ENCODE results near the gene C14orf119. TPM values are rescaled to one million over a fixed set of nuclear protein-coding genes. Genes with fewer than 3 reads are reported as not detected.

C14orf119 gene
- total and polyA plus RNA-seq, 9 of the 15 experiments (the other 6 are each of a cell fraction or from before 2014, with no cell fraction given): 36.7 to 251 (median 51.8) TPM

DNA sequence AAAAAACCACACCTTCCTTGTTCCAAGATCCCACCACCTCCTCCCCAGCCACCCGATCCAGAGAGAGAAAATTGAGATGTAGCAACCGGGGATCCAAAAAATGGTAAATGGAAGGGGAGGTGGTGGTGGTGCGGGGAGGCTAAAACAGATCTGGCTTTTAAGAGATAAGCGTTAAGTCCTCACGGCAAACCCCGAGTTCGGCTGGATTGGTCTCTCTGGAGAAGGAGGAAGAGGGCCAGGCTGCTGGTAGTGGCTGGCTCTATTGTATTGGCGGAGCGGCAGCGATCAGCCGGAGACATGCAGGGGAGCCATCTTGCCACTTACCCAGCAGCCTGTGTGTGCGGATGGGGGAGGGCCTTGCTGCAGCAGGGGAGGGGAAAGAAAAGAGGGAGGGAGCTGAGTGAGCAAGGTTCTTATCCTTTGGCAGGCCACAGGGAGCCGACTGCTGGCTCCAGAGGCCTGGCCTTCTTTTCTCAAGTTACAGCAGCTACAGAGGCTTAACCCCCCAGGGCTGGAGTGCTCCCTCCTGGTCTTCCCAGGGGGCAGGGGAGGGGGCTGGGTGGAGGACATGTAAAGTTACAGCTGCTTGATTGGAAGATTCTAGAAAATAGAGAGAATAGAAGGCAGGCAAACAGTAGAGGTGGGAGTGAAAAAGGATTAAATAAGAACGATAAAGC lies 23.9 kb upstream of the C14orf119 start (continued):
- TF ChIP-seq ATF2 (CRISPR knock-in tag; IDR thresholded peaks at IDR 0.05) (no peak), ESRRA (IDR thresholded peaks at IDR 0.05; ENCODE audit: borderline replicate concordance, low read depth) (no peak; the same call in 1 of the 2 replicates), NFIC (IDR thresholded peaks at IDR 0.05) (peak; percentile 46; the same call in 1 of the 2 replicates), KAT7 (CRISPR knock-in tag; IDR thresholded peaks at IDR 0.05; ENCODE audit: borderline replicate concordance) (peak; percentile 74; the same call in 1 of the 2 replicates), MTA3 (IDR thresholded peaks at IDR 0.05; ENCODE audit: borderline replicate concordance) (no peak; the same call in 1 of the 2 replicates), GABPB2 (CRISPR knock-in tag; conservative IDR thresholded peaks at IDR 0.05) (no peak), ZNF263 (CRISPR knock-in tag; IDR thresholded peaks at IDR 0.05; ENCODE audit: borderline replicate concordance) (peak; percentile 85), HNRNPUL1 (IDR thresholded peaks at IDR 0.05; ENCODE audit: low read length) (no peak), RB1 (IDR thresholded peaks at IDR 0.05; ENCODE audit: low read depth) (peak; percentile 38; the same call in 1 of the 2 replicates), ZNF740 (CRISPR knock-in tag; IDR thresholded peaks at IDR 0.05) (no peak), ZNF740 (tag; IDR thresholded peaks at IDR 0.05) (no peak), TRIM24 (IDR thresholded peaks at IDR 0.05) (no peak), HDAC6 (IDR thresholded peaks at IDR 0.05; ENCODE audit: low read depth, low read length) (no peak), PHB (CRISPR knock-in tag; IDR thresholded peaks at IDR 0.05) (no peak), TAL1 (IDR thresholded peaks at IDR 0.05) (no peak; the same call in 1 of the 2 replicates)
- TF ChIP-seq, protein P1, sequence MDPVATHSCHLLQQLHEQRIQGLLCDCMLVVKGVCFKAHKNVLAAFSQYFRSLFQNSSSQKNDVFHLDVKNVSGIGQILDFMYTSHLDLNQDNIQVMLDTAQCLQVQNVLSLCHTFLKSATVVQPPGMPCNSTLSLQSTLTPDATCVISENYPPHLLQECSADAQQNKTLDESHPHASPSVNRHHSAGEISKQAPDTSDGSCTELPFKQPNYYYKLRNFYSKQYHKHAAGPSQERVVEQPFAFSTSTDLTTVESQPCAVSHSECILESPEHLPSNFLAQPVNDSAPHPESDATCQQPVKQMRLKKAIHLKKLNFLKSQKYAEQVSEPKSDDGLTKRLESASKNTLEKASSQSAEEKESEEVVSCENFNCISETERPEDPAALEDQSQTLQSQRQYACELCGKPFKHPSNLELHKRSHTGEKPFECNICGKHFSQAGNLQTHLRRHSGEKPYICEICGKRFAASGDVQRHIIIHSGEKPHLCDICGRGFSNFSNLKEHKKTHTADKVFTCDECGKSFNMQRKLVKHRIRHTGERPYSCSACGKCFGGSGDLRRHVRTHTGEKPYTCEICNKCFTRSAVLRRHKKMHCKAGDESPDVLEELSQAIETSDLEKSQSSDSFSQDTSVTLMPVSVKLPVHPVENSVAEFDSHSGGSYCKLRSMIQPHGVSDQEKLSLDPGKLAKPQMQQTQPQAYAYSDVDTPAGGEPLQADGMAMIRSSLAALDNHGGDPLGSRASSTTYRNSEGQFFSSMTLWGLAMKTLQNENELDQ (CRISPR knock-in tag; IDR thresholded peaks at IDR 0.05; ENCODE audit: borderline replicate concordance): no peak
- TF ChIP-seq, protein P2, sequence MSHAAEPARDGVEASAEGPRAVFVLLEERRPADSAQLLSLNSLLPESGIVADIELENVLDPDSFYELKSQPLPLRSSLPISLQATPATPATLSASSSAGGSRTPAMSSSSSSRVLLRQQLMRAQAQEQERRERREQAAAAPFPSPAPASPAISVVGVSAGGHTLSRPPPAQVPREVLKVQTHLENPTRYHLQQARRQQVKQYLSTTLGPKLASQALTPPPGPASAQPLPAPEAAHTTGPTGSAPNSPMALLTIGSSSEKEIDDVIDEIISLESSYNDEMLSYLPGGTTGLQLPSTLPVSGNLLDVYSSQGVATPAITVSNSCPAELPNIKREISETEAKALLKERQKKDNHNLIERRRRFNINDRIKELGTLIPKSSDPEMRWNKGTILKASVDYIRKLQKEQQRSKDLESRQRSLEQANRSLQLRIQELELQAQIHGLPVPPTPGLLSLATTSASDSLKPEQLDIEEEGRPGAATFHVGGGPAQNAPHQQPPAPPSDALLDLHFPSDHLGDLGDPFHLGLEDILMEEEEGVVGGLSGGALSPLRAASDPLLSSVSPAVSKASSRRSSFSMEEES (CRISPR knock-in tag; IDR thresholded peaks at IDR 0.05): no peak

Measured in K562 (cell line).